GM19455 (cell line): ENCODE measurements around the gene STIMATE.

Source experiments
- ATAC-seq: cut with Tn5 transposase; IDR thresholded peaks from one replicate; pipeline ENCODE4 v1.9.1; 2021; ENCODE audit not compliant: unreplicated experiment

STIMATE gene

GRCh38 chr3:52894756-52895155, 2.6 kb downstream of the STIMATE start:
- ATAC-seq = no peak

- ATAC-seq = no peak
Measured at GRCh38 chr3:52893723-52894122, 3.6 kb downstream of the STIMATE start.

- no peak for ATAC-seq
Measured at GRCh38 chr3:52892625-52893311, 4.6 kb downstream of the STIMATE start.

GRCh38 chr3:52892290-52892624, 5.1 kb downstream of the STIMATE start:
- ATAC-seq = no peak

- no peak for ATAC-seq
Measured at GRCh38 chr3:52891615-52892081, 5.7 kb downstream of the STIMATE start.

- ATAC-seq = no peak
Measured at GRCh38 chr3:52891164-52891563, 6.2 kb downstream of the STIMATE start.

- ATAC-seq = no peak
Measured at GRCh38 chr3:52890735-52891134, 6.6 kb downstream of the STIMATE start.

- ATAC-seq = no peak
Measured at GRCh38 chr3:52889901-52890300, 7.4 kb downstream of the STIMATE start.

GRCh38 chr3:52887166-52887565, 10.2 kb downstream of the STIMATE start:
- no peak for ATAC-seq

- ATAC-seq = no peak
Measured at GRCh38 chr3:52886049-52886730, 11.2 kb downstream of the STIMATE start.

- no peak for ATAC-seq
Measured at GRCh38 chr3:52882377-52882776, 15.0 kb downstream of the STIMATE start.

- no peak for ATAC-seq
Measured at GRCh38 chr3:52881871-52882270, 15.5 kb downstream of the STIMATE start.

- ATAC-seq = no peak
Measured at GRCh38 chr3:52880474-52880873, 16.9 kb downstream of the STIMATE start.

- no peak for ATAC-seq
Measured at GRCh38 chr3:52880047-52880446, 17.3 kb downstream of the STIMATE start.

GRCh38 chr3:52879581-52879980, 17.8 kb downstream of the STIMATE start:
- no peak for ATAC-seq

GRCh38 chr3:52879090-52879489, 18.3 kb downstream of the STIMATE start:
- ATAC-seq = no peak

- ATAC-seq = no peak
Measured at GRCh38 chr3:52877085-52877484, 20.3 kb downstream of the STIMATE start.

GRCh38 chr3:52874864-52875587, 22.3 kb downstream of the STIMATE start:
- ATAC-seq = no peak

GRCh38 chr3:52874160-52874701, 23.1 kb downstream of the STIMATE start:
- ATAC-seq = no peak

- no peak for ATAC-seq
Measured at GRCh38 chr3:52873433-52874159, 23.8 kb downstream of the STIMATE start.

GRCh38 chr3:52872245-52872644, 25.1 kb downstream of the STIMATE start:
- no peak for ATAC-seq
